PC-3 (cell line): ENCODE measurements around the gene RNF26. TPM values are rescaled to one million over a fixed set of nuclear protein-coding genes. Genes with fewer than 3 reads are reported as not detected.

Source experiments
- ATAC-seq: fragments of 200-7000 bp; cut with Tn5 transposase; 2 replicates; pipeline ENCODE4 v1.9.1; 2020; ENCODE audit warnings: mild to moderate bottlenecking, moderate library complexity
- BruUV-seq: library from RNA; stranded (reverse); fragments of 400-500 nt; replicated peaks from 2 replicates; lab custom pipeline; 2021; lab: Mats Ljungman, UMichigan
- CTCF ChIA-PET: fragments of 300-600 bp; sonication (Branson Sonifier 250); formaldehyde crosslinking; loops from one replicate; lab custom pipeline; 2022; ENCODE audit warnings: antibody characterized with exemption; lab: Charles Lee
- POLR2A ChIA-PET: fragments of 300-600 bp; sonication (Branson Sonifier 250); formaldehyde crosslinking; loops from one replicate; lab custom pipeline; 2022; ENCODE audit warnings: antibody characterized with exemption; ENCODE audit not compliant: unreplicated experiment; lab: Charles Lee
- DNase-seq: peaks from one replicate; pipeline ENCODE4 v3.0.0-alpha.2; 2015
- H2AFZ ChIP-seq: fragments of 300-600 bp; sonication (generic); 2 replicates; pipeline ENCODE4 v1.6.0; 2016; ENCODE audit warnings: antibody characterized with exemption, low read length
- H3F3A ChIP-seq: fragments of 300-600 bp; sonication (generic); one replicate; pipeline ENCODE4 v1.6.0; 2017; ENCODE audit warnings: antibody characterized with exemption, low read length, control low read depth, mild to moderate bottlenecking; ENCODE audit not compliant: unreplicated experiment
- H3K27ac ChIP-seq: fragments of 300-600 bp; sonication (generic); 2 replicates; pipeline ENCODE4 v1.5.1; 2016; ENCODE audit warnings: mild to moderate bottlenecking, low read length
- H3K27me3 ChIP-seq: fragments of 300-600 bp; sonication (generic); 2 replicates; pipeline ENCODE4 v1.6.1; 2016; ENCODE audit warnings: low read length, mixed read lengths
- H3K36me3 ChIP-seq: fragments of 300-600 bp; sonication (generic); 2 replicates; pipeline ENCODE4 v1.6.1; 2016; ENCODE audit warnings: low read depth, mixed run types, low read length, mixed read lengths
- H3K4me1 ChIP-seq: fragments of 300-600 bp; sonication (generic); 2 replicates; pipeline ENCODE4 v1.5.1; 2016; ENCODE audit warnings: low read length; ENCODE audit not compliant: insufficient read depth
- H3K4me2 ChIP-seq: fragments of 300-600 bp; sonication (generic); 2 replicates; pipeline ENCODE4 v1.6.0; 2016; ENCODE audit warnings: low read length
- H3K4me3 ChIP-seq: fragments of 300-600 bp; sonication (generic); 2 replicates; pipeline ENCODE4 v1.5.1; 2016; ENCODE audit warnings: mild to moderate bottlenecking, low read length, mixed read lengths
- H3K79me2 ChIP-seq: fragments of 300-600 bp; sonication (generic); 2 replicates; pipeline ENCODE4 v1.6.1; 2017; ENCODE audit warnings: low read length, mixed read lengths
- H3K9ac ChIP-seq: fragments of 300-600 bp; sonication (generic); 2 replicates; pipeline ENCODE4 v1.6.0; 2016; ENCODE audit warnings: mild to moderate bottlenecking, low read length
- H3K9me2 ChIP-seq: fragments of 300-600 bp; sonication (generic); replicated peaks from 2 replicates; pipeline ENCODE4 v1.6.1; 2016; ENCODE audit warnings: mixed run types, low read length, mixed read lengths
- H3K9me3 ChIP-seq: fragments of 300-600 bp; sonication (generic); 2 replicates; pipeline ENCODE4 v1.6.1; 2016; ENCODE audit warnings: low read length, mixed read lengths
- H4K20me1 ChIP-seq: fragments of 300-600 bp; sonication (generic); 2 replicates; pipeline ENCODE4 v1.6.1; 2016; ENCODE audit warnings: low read length, mixed read lengths
- EZH2 ChIP-seq: fragments of 300-600 bp; sonication (generic); IDR thresholded peaks from one replicate; pipeline ENCODE4 v1.6.1; 2017; ENCODE audit warnings: antibody characterized with exemption, mild to moderate bottlenecking, low read length; ENCODE audit not compliant: unreplicated experiment
- EZH2phosphoT487 ChIP-seq: fragments of 300-600 bp; sonication (generic); IDR thresholded peaks from 2 replicates; pipeline ENCODE4 v1.6.1; 2018; ENCODE audit warnings: mild to moderate bottlenecking, antibody characterized with exemption, low read length, borderline replicate concordance
- intact Hi-C: fragments of 100-400 bp; cut with micrococcal nuclease; formaldehyde crosslinking; loops from 2 replicates; pipeline ENCODE4 v1.9.0; 2023
- total RNA-seq: library from RNA; depleted of rRNA; stranded (reverse); fragments of >200 nt; gene quantifications from 2 replicates; pipeline ENCODE4 v1.2.3, GENCODE V29; 2014
- TF ChIP-seq, protein P1 (sequence below): fragments of 300-600 bp; sonication (generic); conservative IDR thresholded peaks from 2 replicates; pipeline ENCODE4 v1.5.1; 2017; ENCODE audit warnings: antibody characterized with exemption, low read depth, mild to moderate bottlenecking, low read length

The RNF26 gene
- total RNA-seq, 1 experiment from 2014 or later: 22.9 TPM

DNA sequence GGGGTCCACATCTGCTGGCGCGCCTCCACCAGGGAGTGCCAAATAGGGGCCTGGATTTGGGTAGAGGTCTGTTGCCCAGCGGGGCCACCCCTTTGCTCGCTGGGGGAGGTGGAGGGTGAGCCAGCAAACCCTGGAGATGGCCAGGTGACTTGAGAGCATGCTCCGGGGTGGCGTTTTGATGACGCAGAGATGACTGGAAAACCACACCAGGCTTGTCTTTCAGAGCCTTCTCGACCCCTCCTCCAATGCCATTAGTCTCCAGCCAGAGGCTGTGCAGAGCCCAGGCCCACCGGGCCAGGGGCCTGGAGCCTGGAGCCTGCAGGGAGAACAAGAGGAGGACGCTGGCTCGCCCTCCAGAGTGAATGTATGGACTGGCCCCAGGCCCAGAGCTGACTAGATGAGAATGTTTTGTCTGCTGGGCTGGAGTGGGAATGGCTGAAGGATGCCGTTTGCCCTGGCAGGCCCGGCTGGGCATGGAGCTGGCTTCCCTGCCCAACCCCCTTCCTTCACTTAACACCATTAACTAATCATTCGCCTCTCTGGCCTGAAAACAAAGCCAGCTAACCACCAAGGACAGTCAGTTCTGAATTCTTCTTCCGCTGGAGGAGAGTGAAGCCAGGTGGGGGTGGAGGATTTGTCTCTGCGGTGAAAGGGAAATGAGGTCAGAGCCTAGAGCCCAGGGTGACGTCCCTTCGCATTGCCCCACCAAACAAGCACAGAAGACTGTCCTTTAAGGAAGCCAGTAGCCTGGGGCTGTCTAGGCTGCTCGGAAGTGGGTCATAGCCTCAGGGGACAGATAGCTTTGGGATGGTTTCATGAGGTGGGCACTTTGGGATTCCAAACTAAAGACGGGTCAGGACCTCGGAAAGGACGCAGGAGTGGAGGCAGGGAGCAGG, 15.8 kb upstream of the RNF26 start:
- TF ChIP-seq EZH2 (no peak), EZH2phosphoT487 (no peak)
- TF ChIP-seq, protein P1, sequence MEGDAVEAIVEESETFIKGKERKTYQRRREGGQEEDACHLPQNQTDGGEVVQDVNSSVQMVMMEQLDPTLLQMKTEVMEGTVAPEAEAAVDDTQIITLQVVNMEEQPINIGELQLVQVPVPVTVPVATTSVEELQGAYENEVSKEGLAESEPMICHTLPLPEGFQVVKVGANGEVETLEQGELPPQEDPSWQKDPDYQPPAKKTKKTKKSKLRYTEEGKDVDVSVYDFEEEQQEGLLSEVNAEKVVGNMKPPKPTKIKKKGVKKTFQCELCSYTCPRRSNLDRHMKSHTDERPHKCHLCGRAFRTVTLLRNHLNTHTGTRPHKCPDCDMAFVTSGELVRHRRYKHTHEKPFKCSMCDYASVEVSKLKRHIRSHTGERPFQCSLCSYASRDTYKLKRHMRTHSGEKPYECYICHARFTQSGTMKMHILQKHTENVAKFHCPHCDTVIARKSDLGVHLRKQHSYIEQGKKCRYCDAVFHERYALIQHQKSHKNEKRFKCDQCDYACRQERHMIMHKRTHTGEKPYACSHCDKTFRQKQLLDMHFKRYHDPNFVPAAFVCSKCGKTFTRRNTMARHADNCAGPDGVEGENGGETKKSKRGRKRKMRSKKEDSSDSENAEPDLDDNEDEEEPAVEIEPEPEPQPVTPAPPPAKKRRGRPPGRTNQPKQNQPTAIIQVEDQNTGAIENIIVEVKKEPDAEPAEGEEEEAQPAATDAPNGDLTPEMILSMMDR: no peak
- Histone ChIP-seq H3K36me3 (peaks cover 15% of the 10 kb centered on the region), H4K20me1 (0 out of 2 replicates have a peak, but pooled peaks cover 5% of the 10 kb centered on the region), H3K79me2 (peaks cover 29% of the 10 kb centered on the region), H3K27me3 (no peaks in the 10 kb centered on the region), H3K27ac (peak overlapping the region; percentile 64), H2AFZ (peak overlapping the region; percentile 54), H3K9me2 (no peaks in the 10 kb centered on the region), H3F3A (no peaks in the 10 kb centered on the region), H3K4me1 (peaks cover 50% of the 10 kb centered on the region), H3K4me2 (peak overlapping the region; percentile 53), H3K9ac (no peak overlapping the region; the same call in 1 of the 2 replicates), H3K9me3 (no peaks in the 10 kb centered on the region), H3K4me3 (no peak overlapping the region)
- BruUV-seq: no TSS peak
- ATAC-seq (no peak; the same call in 1 of the 2 replicates), DNase-seq (peak; percentile 76)
- ChIA-PET CTCF (interaction anchor here (0.5 kb wide), 1 partner anchor 11 kb away, joined by 3 read pairs; no protein-coding TSS in a partner anchor), POLR2A (interaction anchor here (0.6 kb wide), 1 partner anchor 20 kb away, joined by 18 read pairs; no protein-coding TSS in a partner anchor)
- intact Hi-C loops: no loop called here

DNA sequence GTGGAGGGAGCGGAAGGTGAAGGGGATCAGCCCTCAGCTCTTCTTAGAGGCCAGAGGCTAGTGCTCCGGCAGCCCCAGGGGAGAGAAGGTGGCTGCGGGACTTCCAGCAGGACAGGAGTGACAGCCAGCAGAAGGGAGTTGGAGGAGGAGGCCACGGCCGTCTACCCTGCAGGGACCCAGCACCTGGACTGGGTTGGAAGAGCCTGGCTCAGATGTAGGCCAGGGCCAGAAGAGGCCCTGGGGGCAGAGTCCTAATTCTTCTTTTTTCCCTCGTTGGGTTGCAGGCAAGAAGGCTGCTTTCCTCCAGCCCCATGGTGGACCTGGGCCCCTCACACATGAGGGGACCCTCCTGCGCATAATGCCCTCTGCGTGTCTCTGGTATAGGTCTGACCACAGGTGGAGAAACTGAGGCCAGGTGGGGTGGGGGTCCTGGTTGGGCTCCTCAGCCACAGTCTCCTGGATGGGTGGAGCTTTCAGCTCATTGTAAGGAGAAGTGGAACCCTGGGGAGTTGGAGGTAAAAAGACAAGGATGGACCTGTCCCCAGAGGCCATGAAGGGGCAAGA, 15.1 kb upstream of the RNF26 start:
- Histone ChIP-seq H3K4me1 (peaks cover 50% of the 10 kb centered on the region), H3K9me2 (no peaks in the 10 kb centered on the region), H3F3A (no peaks in the 10 kb centered on the region), H3K27me3 (no peaks in the 10 kb centered on the region), H3K27ac (peak overlapping the region; percentile 64), H3K36me3 (peaks cover 7% of the 10 kb centered on the region), H4K20me1 (0 out of 2 replicates have a peak, but pooled peaks cover 5% of the 10 kb centered on the region), H3K4me2 (peak overlapping the region; percentile 53; the same call in 1 of the 2 replicates), H3K9me3 (no peaks in the 10 kb centered on the region), H3K9ac (no peak overlapping the region), H3K4me3 (no peak overlapping the region), H3K79me2 (peaks cover 27% of the 10 kb centered on the region), H2AFZ (no peak overlapping the region)
- CTCF ChIA-PET: no interaction called here
- no peak for DNase-seq
- BruUV-seq: no TSS peak
- POLR2A ChIA-PET: no interaction called here
- ATAC-seq: no peak
- intact Hi-C loops: no loop called here
- TF ChIP-seq EZH2 (no peak), EZH2phosphoT487 (no peak)
- TF ChIP-seq, protein P1: no peak
